Measurements from ENCODE around the gene JAZF1.

- no peak for TF ChIP-seq TOX (CRISPR knock-in tag; IDR thresholded peaks at IDR 0.05; ENCODE audit: borderline replicate concordance)
- no peak for TF ChIP-seq ESRRG (CRISPR knock-in tag; IDR thresholded peaks at IDR 0.05)
- TF ChIP-seq OSR1 (CRISPR knock-in tag; IDR thresholded peaks at IDR 0.05), result no peak
- no peak for TF ChIP-seq GLIS3 (CRISPR knock-in tag; IDR thresholded peaks at IDR 0.05)
- no peak for TF ChIP-seq ZFP30 (CRISPR knock-in tag; IDR thresholded peaks at IDR 0.05)
- no peak for TF ChIP-seq ZFP3 (CRISPR knock-in tag; IDR thresholded peaks at IDR 0.05)
- TF ChIP-seq POU6F1 (CRISPR knock-in tag; IDR thresholded peaks at IDR 0.05; ENCODE audit: borderline replicate concordance, low read depth), result no peak
- TF ChIP-seq PATZ1 (CRISPR knock-in tag; IDR thresholded peaks at IDR 0.05; ENCODE audit: borderline replicate concordance), result no peak
- TF ChIP-seq CREB5 (CRISPR knock-in tag; IDR thresholded peaks at IDR 0.05; ENCODE audit: low read depth), result no peak
- TF ChIP-seq RARB (CRISPR knock-in tag; IDR thresholded peaks at IDR 0.05), result no peak
- no peak for TF ChIP-seq SNAI2 (CRISPR knock-in tag; IDR thresholded peaks at IDR 0.05)
These were observed 262.8 kb downstream of the JAZF1 start for GRCh38 chr7:27917774-27918314.
